ENCODE data around the gene OR2A14.

- TF ChIP-seq CTCF (IDR thresholded peaks at IDR 0.05; ENCODE audit: insufficient read depth, low read length, poor library complexity, severe bottlenecking) (no peak), EZH2phosphoT487 (conservative IDR thresholded peaks at IDR 0.05; ENCODE audit: low read length) (no peak)
Measured at GRCh38 chr7:144130730-144131129, 7.8 kb downstream of the OR2A14 start.

All from SU-DHL-6 (cell line).